ENCODE measurements around the gene SDK1. TPM values are rescaled to one million over a fixed set of nuclear protein-coding genes. Genes with fewer than 3 reads are reported as not detected.

The SDK1 gene
- total RNA-seq, 1 donor = 0.43 TPM

- TF ChIP-seq, protein P1, sequence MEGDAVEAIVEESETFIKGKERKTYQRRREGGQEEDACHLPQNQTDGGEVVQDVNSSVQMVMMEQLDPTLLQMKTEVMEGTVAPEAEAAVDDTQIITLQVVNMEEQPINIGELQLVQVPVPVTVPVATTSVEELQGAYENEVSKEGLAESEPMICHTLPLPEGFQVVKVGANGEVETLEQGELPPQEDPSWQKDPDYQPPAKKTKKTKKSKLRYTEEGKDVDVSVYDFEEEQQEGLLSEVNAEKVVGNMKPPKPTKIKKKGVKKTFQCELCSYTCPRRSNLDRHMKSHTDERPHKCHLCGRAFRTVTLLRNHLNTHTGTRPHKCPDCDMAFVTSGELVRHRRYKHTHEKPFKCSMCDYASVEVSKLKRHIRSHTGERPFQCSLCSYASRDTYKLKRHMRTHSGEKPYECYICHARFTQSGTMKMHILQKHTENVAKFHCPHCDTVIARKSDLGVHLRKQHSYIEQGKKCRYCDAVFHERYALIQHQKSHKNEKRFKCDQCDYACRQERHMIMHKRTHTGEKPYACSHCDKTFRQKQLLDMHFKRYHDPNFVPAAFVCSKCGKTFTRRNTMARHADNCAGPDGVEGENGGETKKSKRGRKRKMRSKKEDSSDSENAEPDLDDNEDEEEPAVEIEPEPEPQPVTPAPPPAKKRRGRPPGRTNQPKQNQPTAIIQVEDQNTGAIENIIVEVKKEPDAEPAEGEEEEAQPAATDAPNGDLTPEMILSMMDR (IDR thresholded peaks at IDR 0.05; ENCODE audit: insufficient read depth, low read depth, low read length) = no peak
- H3K4me3 ChIP-seq (ENCODE audit: low read depth, low read length) = no peak overlapping the region
- no peak for DNase-seq (ENCODE audit: low read depth)
Observed at GRCh38 chr7:4237296-4238235, 936.5 kb downstream of the SDK1 start.

DNA sequence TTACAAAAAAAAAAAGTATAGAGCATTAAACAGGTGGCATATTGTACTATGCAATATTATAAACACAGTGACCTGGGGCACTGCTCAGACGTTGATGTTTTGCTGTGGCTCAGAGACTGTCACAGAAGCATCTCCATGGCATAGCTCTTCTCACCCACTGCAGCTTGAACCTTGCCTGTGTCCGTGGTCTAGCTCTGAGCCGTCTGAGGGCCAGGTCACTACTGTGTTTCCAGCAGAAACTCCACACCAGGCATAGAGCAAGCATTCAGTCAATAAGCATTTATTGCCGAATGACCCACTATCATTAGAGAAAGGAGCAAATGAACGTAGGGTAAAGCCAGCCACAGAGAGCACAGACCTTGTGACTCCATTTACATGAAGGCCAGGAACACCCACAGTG, 937.8 kb downstream of the SDK1 start:
- TF ChIP-seq, protein P1 (IDR thresholded peaks at IDR 0.05; ENCODE audit: insufficient read depth, low read depth, low read length) = no peak
- no peak overlapping the region for H3K4me3 ChIP-seq (ENCODE audit: low read depth, low read length)
- no peak for DNase-seq (ENCODE audit: low read depth)

DNA sequence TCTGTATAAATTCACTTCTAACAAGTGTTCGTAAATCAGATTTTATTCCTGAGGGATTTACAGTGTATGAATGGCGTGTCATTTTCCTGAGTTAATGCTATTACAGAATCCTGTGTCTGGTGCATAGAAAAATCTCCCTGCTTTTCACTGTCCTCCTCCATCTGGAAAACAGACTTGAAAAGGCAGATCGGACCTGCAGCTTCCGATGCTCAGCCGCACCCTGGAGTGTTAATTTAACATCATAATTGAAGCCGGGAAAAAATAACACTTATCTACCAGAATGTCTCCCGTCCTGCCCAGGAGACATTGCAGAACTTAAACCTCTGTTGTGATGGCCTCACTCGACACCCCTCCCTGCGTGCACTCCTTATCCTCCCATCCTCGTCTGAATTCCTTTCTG, 939.0 kb downstream of the SDK1 start:
- DNase-seq (ENCODE audit: low read depth) = no peak
- no peak overlapping the region for H3K4me3 ChIP-seq (ENCODE audit: low read depth, low read length)
- TF ChIP-seq, protein P1 (IDR thresholded peaks at IDR 0.05; ENCODE audit: insufficient read depth, low read depth, low read length) = no peak

DNA sequence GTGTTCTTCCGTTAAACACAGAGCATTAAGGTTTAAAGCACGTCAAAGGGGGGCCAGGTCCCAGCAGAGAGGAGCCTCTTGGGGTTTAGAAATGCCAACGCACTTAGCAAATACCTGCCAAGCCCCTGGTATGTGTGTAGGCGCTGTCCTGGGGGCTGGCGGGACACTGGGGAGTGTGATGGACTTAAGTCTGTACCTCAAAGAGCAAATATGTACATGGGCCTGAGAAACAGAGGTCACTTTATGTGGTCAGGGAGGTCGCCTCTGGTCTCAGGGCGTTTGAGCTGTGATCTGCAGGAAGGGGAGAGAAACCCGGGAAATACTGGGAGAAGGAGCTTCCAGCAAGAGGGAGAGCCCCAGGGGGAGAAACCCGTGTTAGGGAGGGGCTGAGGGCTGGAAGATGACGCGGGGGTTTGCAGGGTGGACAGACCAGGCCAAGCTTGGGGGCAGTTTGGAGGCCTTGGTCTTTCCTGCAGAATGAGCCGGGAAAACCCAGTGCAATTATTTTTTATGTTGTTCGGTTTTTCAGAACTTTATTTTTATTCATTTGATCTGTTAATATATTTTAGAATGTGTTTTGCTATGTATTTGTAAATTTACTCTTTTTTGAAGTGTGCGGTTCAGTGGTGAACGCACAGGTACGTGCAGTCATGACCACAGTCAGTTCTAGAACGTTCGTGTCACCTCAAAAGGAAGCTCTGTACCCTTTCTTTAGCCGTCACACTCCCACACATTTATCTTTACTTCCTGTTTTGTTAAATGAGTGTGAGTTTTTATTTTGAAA, 939.7 kb downstream of the SDK1 start:
- TF ChIP-seq, protein P1 (IDR thresholded peaks at IDR 0.05; ENCODE audit: insufficient read depth, low read depth, low read length) = no peak
- H3K4me3 ChIP-seq (ENCODE audit: low read depth, low read length) = no peak overlapping the region
- DNase-seq (ENCODE audit: low read depth) = no peak

GRCh38 chr7:4241304-4241612, 940.2 kb downstream of the SDK1 start:
- TF ChIP-seq, protein P1 (IDR thresholded peaks at IDR 0.05; ENCODE audit: insufficient read depth, low read depth, low read length) = no peak
- H3K4me3 ChIP-seq (ENCODE audit: low read depth, low read length) = no peak overlapping the region
- no peak for DNase-seq (ENCODE audit: low read depth)

DNA sequence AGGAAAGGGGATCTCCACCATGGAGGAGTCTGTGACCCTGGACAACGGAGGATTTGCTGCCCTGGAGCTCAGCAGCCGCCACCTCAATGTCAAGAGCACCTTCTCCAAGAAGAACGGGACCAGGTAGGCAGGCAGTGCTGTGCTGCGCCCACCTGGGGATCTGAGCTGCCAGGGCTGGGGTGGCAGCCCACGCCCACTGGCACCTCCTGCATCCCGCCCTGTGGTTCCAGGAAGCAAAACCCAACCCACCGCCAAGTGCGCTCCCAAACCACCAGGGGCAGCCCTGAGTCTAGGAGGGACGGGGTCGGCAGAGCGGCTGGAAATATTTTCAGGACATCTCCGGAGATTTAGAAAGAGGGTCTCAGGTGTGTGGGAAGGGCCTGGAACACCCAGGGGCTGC, 940.7 kb downstream of the SDK1 start:
- H3K4me3 ChIP-seq (ENCODE audit: low read depth, low read length) = no peak overlapping the region
- DNase-seq (ENCODE audit: low read depth) = no peak
- TF ChIP-seq, protein P1 (IDR thresholded peaks at IDR 0.05; ENCODE audit: insufficient read depth, low read depth, low read length) = no peak
